ENCODE data around the gene SORCS1.

The SORCS1 gene

GRCh38 chr10:106714734-106715555 lies 449.6 kb downstream of the SORCS1 start:
- no peak for DNase-seq

DNA sequence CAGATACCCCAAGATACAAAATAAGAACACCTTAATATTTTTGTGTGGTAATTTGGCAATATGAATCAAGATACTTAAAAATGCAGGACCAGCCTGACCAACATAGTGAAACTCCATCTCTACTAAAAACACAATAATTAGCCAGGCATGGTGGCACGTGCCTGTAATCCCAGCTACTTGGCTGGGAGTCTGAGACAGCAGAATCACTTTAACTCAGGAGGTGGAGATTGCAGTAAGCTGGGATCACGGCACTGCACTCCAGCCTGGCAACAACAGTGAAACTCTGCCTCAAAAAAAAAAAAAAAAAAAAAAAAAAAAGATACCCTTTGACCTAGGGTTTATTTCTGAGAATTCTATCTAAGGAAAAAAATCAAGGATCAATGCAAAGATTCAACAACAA lies 450.7 kb downstream of the SORCS1 start:
- DNase-seq, result no peak

- DNase-seq, result no peak
These were observed 451.5 kb downstream of the SORCS1 start for GRCh38 chr10:106712988-106713387.

DNA sequence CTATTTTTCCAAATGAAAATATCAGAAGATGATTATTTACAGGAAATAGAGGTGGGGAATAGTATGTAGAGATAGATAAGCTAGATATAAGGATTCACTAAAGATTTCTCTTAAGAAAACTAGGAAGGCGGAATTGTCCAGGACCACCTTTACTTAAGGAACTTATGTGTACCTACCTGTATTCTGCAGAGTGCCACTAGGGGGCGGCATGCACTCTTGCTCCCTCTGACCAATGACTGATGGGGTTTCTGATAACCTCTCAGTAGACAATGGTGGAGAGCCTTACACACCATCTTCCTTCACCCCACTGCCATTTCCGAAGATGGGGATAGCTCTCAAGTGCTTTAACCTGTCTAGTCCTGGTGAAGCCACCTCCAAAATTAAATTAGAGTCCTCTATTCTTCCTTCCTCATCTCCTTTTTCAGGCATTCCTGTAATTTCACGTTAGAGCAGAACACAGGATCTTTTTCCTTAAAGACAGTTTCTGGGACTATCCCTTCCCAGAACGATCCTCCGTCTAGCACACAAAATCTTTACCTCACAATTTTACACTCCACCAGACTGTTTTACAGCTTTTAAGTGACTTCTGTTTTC lies 453.1 kb downstream of the SORCS1 start:
- DNase-seq, result peak; percentile 45 to 54

DNA sequence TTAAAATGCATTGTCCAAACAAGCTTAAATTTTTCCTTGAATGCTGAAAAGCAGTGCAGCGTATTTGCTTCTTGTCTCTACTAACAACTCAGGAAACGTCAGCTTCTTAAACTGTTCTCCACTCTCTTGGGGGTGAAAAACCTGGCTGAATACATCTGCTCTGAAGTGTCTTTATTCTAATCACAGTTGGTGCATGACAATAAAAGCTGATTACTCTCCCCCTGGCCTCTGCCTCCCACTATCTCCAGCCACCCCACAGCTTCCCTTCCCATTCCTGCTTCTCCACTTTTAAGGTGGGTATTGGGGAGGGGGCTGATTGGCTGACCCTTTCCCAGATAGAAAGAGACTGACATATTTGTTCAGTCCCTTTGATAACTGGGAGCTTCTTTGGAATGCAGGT lies 456.0 kb downstream of the SORCS1 start:
- no peak for DNase-seq

- DNase-seq, result no peak
These were observed 456.8 kb downstream of the SORCS1 start for GRCh38 chr10:106707657-106708056.

GRCh38 chr10:106706127-106706526 lies 458.4 kb downstream of the SORCS1 start:
- no peak for DNase-seq

DNA sequence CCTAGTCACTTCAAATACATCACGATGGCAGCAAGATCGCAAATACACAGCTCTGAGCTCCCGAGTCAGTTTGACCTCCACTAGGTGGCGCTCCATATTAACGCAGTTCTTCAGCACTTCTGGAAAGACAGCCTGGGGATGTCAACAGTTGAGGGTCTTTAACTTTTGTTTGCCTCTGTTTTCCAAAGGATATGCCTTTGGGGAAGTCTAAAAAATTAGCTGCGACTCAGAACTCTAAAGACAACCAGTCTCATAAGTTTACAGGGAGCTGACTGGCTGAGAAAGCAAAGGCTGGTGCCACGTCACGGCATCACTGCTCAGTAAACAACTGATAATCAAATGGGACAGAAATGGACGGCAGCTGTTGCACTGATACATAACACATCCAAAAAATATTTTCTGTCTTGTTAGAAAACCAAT lies 458.8 kb downstream of the SORCS1 start:
- DNase-seq, result peak; percentile 15 to 39

GRCh38 chr10:106696239-106696638 lies 468.3 kb downstream of the SORCS1 start:
- no peak for DNase-seq

DNA sequence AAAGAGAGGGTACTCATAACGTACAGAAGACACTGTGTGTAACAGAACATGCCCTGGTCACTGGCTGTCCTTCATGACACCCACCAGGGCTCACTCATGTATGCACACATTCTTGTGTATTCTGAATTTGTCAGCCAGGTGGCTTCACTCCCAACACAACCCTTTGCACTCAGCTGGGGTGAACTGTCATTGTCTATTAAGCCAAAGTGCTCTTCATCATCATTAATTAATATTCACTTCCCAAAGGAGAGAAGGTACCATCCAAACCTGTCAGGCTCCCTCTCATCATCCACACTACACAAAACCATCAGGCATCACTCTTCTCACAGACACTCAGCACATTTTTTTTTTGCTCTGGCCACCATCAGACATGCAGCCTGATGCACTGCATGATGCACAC lies 469.8 kb downstream of the SORCS1 start:
- DNase-seq, result no peak

GRCh38 chr10:106682175-106682574 lies 482.3 kb downstream of the SORCS1 start:
- DNase-seq, result no peak

DNA sequence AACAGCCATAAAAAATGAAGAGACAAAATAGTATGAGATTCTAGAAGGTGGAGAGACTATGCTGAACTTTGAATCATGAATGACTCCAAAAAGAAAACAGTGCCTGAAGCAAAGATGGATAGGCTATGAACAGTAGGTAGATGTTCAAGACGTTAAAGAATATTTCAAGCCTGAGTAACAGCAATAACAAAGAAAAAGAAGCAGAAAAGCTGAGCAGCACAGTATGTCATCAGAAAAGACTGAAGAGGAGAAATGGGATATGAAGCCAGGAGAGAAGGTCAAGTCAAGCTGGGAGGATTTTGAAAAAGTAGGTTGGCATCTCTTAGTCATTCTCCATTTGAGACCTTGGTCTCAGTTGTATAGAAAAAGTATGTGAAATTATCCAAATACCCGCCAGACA lies 484.4 kb downstream of the SORCS1 start:
- no peak for DNase-seq

- DNase-seq, result no peak
These were observed 485.2 kb downstream of the SORCS1 start for GRCh38 chr10:106679314-106679713.

GRCh38 chr10:106672517-106673175 lies 491.9 kb downstream of the SORCS1 start:
- DNase-seq, result no peak

DNA sequence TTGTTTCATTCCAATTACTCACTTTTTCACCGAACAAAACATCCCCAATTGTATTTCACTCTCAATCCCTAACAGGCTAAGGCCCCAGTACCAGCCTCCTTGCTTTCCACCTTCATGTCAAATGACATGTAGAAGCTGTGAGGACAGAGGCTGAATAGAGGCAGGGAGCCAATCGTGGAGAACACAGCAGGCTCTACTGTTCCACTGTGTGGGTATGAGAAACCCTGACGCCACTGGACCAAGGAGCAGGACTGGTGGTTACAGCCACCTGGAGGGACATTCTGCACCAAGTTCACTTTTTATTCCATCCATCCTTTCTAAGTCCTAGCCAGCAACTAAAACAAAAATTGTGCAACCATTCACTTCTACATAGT lies 502.8 kb downstream of the SORCS1 start:
- no peak for DNase-seq

GRCh38 chr10:106661133-106661766 lies 503.3 kb downstream of the SORCS1 start:
- DNase-seq, result no peak

- DNase-seq, result no peak
These were observed 504.0 kb downstream of the SORCS1 start for GRCh38 chr10:106660550-106660949.

DNA sequence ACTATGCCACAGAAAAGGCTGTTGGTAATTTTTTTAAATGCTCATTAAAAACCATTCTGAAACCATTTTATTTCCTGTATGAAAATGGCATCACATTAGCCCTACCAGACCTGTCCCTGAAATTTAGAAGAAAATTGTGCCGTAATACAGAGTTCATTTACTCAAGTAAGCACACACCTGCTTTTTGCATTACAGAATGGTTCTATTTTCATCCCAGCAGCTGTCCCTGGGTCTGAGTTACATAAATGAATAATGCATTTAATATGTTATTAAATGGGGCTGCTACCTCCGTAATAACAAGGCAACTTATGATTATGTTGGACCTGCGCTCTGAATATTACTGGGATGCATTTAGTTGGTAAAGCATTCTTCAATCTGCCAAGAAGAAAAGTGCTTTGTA lies 508.9 kb downstream of the SORCS1 start:
- DNase-seq, result no peak

- no peak for DNase-seq
These were observed 509.3 kb downstream of the SORCS1 start for GRCh38 chr10:106655165-106655564.

DNA sequence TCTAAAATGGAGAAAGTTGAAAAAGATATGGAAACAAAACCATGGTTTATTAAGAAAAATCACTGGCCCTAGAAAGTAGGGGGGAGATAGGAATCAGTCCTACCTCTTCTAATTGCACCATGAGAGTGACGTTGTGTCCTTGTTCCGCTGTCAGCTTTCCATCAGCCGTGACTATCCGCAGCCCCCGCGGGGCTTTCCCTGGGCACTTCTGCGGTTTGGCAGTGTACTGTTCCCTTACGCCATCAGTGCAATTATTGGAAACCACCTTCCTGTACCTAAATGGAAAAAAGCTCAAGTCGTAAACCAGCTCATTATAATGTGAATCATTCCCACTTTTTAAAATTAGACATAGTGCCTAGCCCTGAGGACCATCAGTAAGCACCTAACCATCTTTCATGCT lies 512.2 kb downstream of the SORCS1 start:
- peak; percentile 2 to 3 for DNase-seq

GRCh38 chr10:106648534-106649481 lies 515.7 kb downstream of the SORCS1 start:
- no peak for DNase-seq

DNA sequence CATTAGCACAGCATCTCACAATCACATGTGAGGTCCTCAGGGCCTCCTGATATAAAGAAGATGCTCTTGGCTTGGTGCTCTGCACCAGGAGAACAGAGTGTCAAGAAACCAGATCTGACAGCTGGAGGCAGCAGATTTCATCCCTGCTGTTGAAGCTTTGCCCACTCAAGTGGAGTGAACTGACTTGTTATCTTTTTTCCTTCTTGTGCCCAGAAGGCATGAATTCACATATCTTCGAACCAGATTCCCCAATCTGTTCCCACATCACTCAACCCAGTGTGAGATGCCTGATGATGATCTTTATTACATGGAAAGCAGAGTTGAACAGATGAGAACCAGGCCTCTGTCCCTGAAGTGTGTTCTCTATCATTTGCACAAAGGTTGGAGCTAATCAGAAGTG lies 521.0 kb downstream of the SORCS1 start:
- DNase-seq, result no peak

All from activated CD4-positive, alpha-beta T cell treated with anti-CD3 and anti-CD28 coated beads, Interleukin-2, amount 50 U/mL, for 48 hours (primary cell).